Measurements from ENCODE around the gene CLN5. TPM values are rescaled to one million over a fixed set of nuclear protein-coding genes. Genes with fewer than 3 reads are reported as not detected.
A peak's percentile ranks its signal among the peaks of the same experiment; 100 is the strongest.

The CLN5 gene
- total and polyA plus RNA-seq, 5 experiments from 2014 or later: 16.9 to 49.6 (median 30.8) TPM

GRCh38 chr13:77042566-77043177 lies 50.8 kb downstream of the CLN5 start:
- Mint-ChIP-seq H3K27ac (peak overlapping the region in 6 of 10 donors; percentile 13 to 61 (median 36)), H3K4me1 (peaks cover 0 to 11% (median 7%) of the 10 kb centered on the region in 4 donors), H3K4me3 (no peak overlapping the region), H3K36me3 (peaks cover under 1 to 36% (median 2%) of the 10 kb centered on the region in 3 donors), H3K27me3 (no peaks in the 10 kb centered on the region), H3K9me3 (no peaks in the 10 kb centered on the region)
- POLR2A ChIA-PET: interaction anchor here (1.3 to 2.5 kb wide), 3 partner anchors 10 to 50 kb away, joined by 3 to 12 read pairs (median 4); partner anchors contain the start of gene FBXL3
- DNase-seq (no peak), ATAC-seq (no peak)

- Mint-ChIP-seq H3K4me1 (peaks cover 3 to 9% (median 7%) of the 10 kb centered on the region in 4 donors), H3K27ac (peak overlapping the region in 7 of 10 donors; percentile 2 to 82 (median 53)), H3K27me3 (no peaks in the 10 kb centered on the region), H3K36me3 (peaks cover 26 to 84% (median 34%) of the 10 kb centered on the region in 3 donors), H3K4me3 (no peak overlapping the region), H3K9me3 (no peaks in the 10 kb centered on the region)
- ATAC-seq (no peak), DNase-seq (no peak)
- POLR2A ChIA-PET: interaction anchor here (0.5 kb wide), 1 partner anchor 15 kb away, joined by 5 read pairs; no protein-coding TSS in a partner anchor
These were observed 55.9 kb downstream of the CLN5 start for GRCh38 chr13:77047649-77048343.

DNA sequence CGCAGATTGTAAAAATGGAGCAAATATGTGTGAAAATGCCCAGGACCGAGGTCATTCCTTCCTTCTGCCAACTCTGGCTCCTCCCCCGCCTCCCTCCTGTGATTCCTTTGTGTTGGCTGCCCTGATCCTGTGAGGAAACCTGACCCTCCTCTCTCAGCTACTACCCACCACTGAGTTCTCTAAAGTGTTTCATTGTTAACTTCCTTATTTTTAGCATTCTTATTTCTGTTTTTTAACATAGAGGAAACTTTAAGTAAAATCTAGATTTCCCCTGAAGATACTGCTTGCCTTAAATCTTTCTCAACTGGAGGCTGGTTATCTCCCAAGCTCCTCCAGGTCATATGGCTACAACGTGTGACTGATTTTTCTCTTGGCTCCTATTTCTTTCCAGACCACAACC lies 56.8 kb downstream of the CLN5 start:
- no peak overlapping the region for H3K4me3 Mint-ChIP-seq
- no peaks in the 10 kb centered on the region for H3K27me3 Mint-ChIP-seq
- POLR2A ChIA-PET: no interaction called here
- peaks cover 26 to 83% (median 35%) of the 10 kb centered on the region in 3 donors for H3K36me3 Mint-ChIP-seq
- DNase-seq (no peak), ATAC-seq (no peak)
- peak overlapping the region in 9 of 10 donors; percentile 35 to 90 (median 50) for H3K27ac Mint-ChIP-seq
- peaks cover 0 to 8% (median 3%) of the 10 kb centered on the region in 4 donors for H3K4me1 Mint-ChIP-seq
- H3K9me3 Mint-ChIP-seq: no peaks in the 10 kb centered on the region

DNA sequence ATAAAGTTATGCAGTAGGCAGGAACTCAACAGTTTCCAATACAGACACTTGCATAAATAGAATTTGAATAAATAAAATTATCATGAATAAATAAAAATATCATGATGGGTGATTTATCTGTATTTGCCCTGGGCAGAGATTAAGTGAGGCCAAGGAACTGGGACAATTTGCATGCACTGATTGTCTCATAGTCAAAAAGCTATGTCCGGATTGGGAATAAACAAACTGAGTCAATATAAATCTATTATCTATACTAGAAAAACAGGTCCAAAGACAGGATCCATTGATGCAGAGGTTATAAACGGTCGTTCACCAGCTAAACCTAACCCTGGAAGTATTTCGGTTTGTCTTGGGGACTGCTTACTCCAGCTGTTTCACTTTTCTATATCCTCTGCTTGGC lies 61.3 kb downstream of the CLN5 start:
- Mint-ChIP-seq H3K4me1 (peaks cover 0 to 8% (median 4%) of the 10 kb centered on the region in 4 donors), H3K27ac (peak overlapping the region in 1 of 10 donors; percentile 11), H3K36me3 (peaks cover 30 to 90% (median 52%) of the 10 kb centered on the region in 3 donors), H3K4me3 (no peak overlapping the region), H3K27me3 (no peaks in the 10 kb centered on the region), H3K9me3 (no peaks in the 10 kb centered on the region)
- POLR2A ChIA-PET: no interaction called here
- DNase-seq (no peak), ATAC-seq (no peak)

Other genes with a start within 250 kb of the CLN5 start
- 10 to 100 TPM; 12.8 to 14.0 TPM for gene KCTD12, start 105.7 kb upstream of the CLN5 start, total RNA-seq
- under 1 TPM; 0.29 to 0.58 (median 0.43) TPM for gene KCTD12, start 105.7 kb upstream of the CLN5 start, polyA plus RNA-seq
- not detected for gene ACOD1, start 43.6 kb upstream of the CLN5 start, total RNA-seq
- not detected for gene ACOD1, start 43.6 kb upstream of the CLN5 start, polyA plus RNA-seq
- 100 to 1,000 TPM in 1 of 2 experiments, 10 to 100 TPM in 1; 96.5 to 106 TPM for gene FBXL3, start 35.1 kb downstream of the CLN5 start, total RNA-seq
- gene FBXL3, start 35.1 kb downstream of the CLN5 start, polyA plus RNA-seq: 10 to 100 TPM; 29.3 to 44.7 (median 32.6) TPM

Measured in naive thymus-derived CD8-positive, alpha-beta T cell (primary cell).